NB4 (cell line): ENCODE data around the gene OSBPL9.

Experiments
- POLR2A ChIP-seq: IDR thresholded peaks from 2 replicates; pipeline ENCODE4 v1.6.1; 2011; ENCODE audit warnings: mild to moderate bottlenecking; ENCODE audit not compliant: insufficient read length; ENCODE audit errors: extremely low read depth
- TF ChIP-seq, protein P1 (sequence below): IDR thresholded peaks from one replicate; pipeline ENCODE4 v1.5.1; 2012; ENCODE audit warnings: low read depth, low read length
- TF ChIP-seq, protein P2 (sequence below): IDR thresholded peaks from 2 replicates; pipeline ENCODE4 v1.6.1; 2011; ENCODE audit warnings: low read depth, low read length

GRCh38 chr1:51691920-51692319 is 75.0 kb downstream of the OSBPL9 start:
- TF ChIP-seq, protein P1, sequence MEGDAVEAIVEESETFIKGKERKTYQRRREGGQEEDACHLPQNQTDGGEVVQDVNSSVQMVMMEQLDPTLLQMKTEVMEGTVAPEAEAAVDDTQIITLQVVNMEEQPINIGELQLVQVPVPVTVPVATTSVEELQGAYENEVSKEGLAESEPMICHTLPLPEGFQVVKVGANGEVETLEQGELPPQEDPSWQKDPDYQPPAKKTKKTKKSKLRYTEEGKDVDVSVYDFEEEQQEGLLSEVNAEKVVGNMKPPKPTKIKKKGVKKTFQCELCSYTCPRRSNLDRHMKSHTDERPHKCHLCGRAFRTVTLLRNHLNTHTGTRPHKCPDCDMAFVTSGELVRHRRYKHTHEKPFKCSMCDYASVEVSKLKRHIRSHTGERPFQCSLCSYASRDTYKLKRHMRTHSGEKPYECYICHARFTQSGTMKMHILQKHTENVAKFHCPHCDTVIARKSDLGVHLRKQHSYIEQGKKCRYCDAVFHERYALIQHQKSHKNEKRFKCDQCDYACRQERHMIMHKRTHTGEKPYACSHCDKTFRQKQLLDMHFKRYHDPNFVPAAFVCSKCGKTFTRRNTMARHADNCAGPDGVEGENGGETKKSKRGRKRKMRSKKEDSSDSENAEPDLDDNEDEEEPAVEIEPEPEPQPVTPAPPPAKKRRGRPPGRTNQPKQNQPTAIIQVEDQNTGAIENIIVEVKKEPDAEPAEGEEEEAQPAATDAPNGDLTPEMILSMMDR = no peak
- TF ChIP-seq POLR2A = no peak
- TF ChIP-seq, protein P2, sequence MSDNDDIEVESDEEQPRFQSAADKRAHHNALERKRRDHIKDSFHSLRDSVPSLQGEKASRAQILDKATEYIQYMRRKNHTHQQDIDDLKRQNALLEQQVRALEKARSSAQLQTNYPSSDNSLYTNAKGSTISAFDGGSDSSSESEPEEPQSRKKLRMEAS = no peak
